Activated CD8-positive, alpha-beta memory T cell treated with anti-CD3 and anti-CD28 coated beads, Interleukin-2, amount 50 U/mL, for 24 hours (primary cell): Measurements from ENCODE around the gene LRRC38.
"Not testable (repeated sequence)": the region's sequence is repeated elsewhere in the genome, so short reads cannot be mapped to it uniquely, and the experiment has no call there.

Source experiments
- DNase-seq: peaks from one replicate; pipeline ENCODE4 v3.0.0-alpha.2; 2020; ENCODE audit errors: extremely low read depth

LRRC38 gene

GRCh38 chr1:13465515-13465914 lies 48.3 kb downstream of the LRRC38 start:
- DNase-seq = no peak

DNA sequence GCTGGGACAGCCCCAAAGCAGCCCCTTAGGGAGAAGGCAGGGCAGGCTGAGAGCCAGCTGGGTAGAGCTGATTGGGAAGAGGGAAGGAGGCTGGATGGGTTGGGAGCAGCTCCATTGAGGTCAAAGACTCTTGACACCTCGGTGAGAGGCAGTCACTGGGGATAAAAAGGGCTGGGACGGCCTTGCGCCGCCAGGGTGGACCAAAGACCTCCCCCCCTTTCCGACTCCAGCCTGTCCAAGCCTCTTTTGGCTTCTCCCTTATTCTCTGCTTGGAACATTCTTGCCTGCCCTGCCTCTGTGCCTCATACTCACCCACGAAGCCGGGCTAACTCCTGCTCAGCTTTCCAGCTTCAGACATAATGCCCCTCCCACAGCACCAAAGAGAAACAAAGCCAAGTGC lies 51.1 kb downstream of the LRRC38 start:
- no peak for DNase-seq

DNA sequence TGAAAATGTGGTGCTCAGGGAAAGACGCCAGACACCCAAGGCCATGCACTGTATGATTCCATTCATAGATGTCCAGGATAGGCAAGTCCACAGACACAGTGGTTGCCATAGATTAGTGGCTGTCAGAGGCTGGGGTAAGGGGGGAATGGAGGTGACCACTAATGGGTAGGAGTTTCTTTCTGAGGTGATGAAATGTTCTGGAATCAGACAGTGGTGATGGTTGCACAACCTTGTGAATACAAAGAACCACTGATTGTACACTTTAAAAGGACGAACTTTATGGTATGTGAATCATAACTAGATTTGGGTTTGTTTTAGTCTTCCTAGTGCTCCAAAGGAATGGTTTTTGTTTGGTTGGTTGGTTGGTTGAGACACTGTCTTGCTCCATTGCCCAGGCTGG lies 51.8 kb downstream of the LRRC38 start:
- no peak for DNase-seq

GRCh38 chr1:13456904-13457532 lies 56.8 kb downstream of the LRRC38 start:
- DNase-seq = no peak

- no peak for DNase-seq
Measured at GRCh38 chr1:13451399-13451965, 62.3 kb downstream of the LRRC38 start.

DNA sequence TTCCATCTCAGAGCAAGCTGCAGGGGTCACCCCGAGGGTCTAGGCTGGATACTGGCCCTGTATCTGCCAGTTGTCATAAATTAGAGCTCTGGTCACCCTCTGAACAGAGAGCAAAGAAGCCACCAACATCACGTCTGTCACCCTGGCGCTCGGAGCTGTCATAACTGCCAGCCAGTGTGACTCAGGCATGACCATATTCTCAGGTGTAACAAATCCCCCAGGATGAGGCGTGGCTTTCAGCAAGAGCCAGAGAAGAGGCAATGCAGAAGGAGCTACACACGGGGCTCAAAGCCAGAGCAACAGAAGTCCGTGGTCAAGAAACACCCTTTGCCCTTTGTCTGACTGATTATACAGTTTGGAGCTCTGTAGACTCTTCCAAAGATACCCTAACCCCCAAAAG lies 63.6 kb downstream of the LRRC38 start:
- DNase-seq = no peak

GRCh38 chr1:13443335-13443979 lies 70.3 kb downstream of the LRRC38 start:
- no peak for DNase-seq

- not testable (repeated sequence) for DNase-seq
Measured at GRCh38 chr1:13439104-13439783, 74.6 kb downstream of the LRRC38 start.

- DNase-seq = no peak
Measured at GRCh38 chr1:13435458-13435857, 78.3 kb downstream of the LRRC38 start.

GRCh38 chr1:13433694-13434358 lies 80.0 kb downstream of the LRRC38 start:
- DNase-seq = not testable (repeated sequence)

DNA sequence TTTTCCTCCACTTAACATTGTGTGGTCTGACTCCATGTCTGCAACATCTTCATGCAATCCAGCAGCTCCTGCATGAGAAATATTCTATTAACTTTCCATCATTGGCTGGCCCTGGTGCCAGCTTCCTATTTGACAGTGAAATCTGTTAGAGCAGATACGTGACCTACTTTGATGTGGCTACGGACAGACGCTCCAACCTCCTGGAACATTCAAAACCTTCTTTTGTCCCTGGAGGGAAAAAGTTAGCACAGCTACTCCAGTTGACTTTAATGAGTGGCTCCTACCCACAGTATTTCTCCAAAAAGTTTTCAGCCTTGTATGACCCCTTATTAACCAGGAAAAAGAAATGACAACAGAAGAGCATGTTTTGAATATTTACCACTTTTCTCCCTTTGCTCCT lies 81.6 kb downstream of the LRRC38 start:
- no peak for DNase-seq

DNA sequence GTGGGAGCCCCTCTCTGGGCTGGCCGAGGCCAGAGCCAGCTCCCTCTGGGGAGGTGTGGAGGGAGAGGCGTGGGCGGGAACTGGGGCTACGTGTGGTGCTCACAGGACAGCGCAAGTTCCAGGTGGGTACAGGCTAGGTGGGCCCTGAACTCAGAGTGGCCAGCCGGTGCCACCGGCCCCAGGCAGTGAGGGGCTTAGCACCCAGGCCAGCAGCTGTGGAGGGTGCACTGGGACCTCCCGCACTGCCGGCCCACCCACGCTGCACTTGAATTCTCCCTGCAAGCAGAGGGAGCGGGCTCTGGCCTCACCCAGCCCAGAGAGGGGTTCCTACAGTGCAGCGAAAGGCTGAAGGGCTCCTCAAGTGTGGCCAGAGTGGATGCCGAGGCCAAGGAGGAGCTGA lies 83.3 kb downstream of the LRRC38 start:
- no peak for DNase-seq
